HepG2 (cell line): Measurements from ENCODE around the gene TAMALIN. TPM values are rescaled to one million over a fixed set of nuclear protein-coding genes. Genes with fewer than 3 reads are reported as not detected.

Experiments used
- ATAC-seq: fragments of 200-7000 bp; cut with Tn5 transposase; 3 replicates; pipeline ENCODE4 v1.9.1; 2020; ENCODE audit warnings: mild to moderate bottlenecking, moderate library complexity
- BruUV-seq: library from RNA; stranded (reverse); fragments of 400-500 nt; replicated peaks from 2 replicates; lab custom pipeline; 2021; lab: Mats Ljungman, UMichigan
- CTCF ChIA-PET: fragments of 300-600 bp; formaldehyde crosslinking; extraction: SDS; loops from one replicate; lab custom pipeline; 2021; ENCODE audit warnings: low total read pairs, inconsistent platforms, low intra/inter-chr PET ratio; lab: Yijun Ruan, JAX
- POLR2A ChIA-PET: fragments of 350-600 bp; sonication (Branson Sonifier 250); formaldehyde crosslinking; loops from one replicate; lab custom pipeline; 2020; ENCODE audit warnings: antibody characterized with exemption, inconsistent platforms; lab: Yijun Ruan, JAX
- DNase-seq: peaks from one replicate; pipeline ENCODE4 v3.0.0-alpha.2; 2015; ENCODE audit warnings: low spot score
- FAIRE-seq: peaks from 3 replicates; lab custom pipeline; 2011; peaks lifted over from hg19 to GRCh38; lab: Jason Lieb, UNC
- H2AFZ ChIP-seq: one replicate; pipeline ENCODE4 v1.6.1; 2011; ENCODE audit warnings: low read length, inconsistent platforms
- H3K27ac ChIP-seq: fragments of 300-600 bp; 3 replicates; pipeline ENCODE4 v1.8.0; 2011; ENCODE audit warnings: mixed run types, mild to moderate bottlenecking, mixed read lengths, low read length, inconsistent platforms; ENCODE audit not compliant: insufficient read depth; ENCODE audit errors: extremely low read length
- H3K27me3 ChIP-seq, 2 experiments: fragments of 200-600 bp in 1 of 2; 2 replicates in 1 of 2; 3 replicates in 1 of 2; pipeline versions ENCODE4 v1.6.0 to v1.8.0; 2011; ENCODE audit warnings: low read length in 2 of 2, mild to moderate bottlenecking in 2 of 2, moderate library complexity in 2 of 2, inconsistent platforms in 1 of 2; ENCODE audit not compliant: insufficient read depth in 2 of 2, control insufficient read depth in 1 of 2
- H3K36me3 ChIP-seq, 2 experiments: fragments of 200-600 bp in 1 of 2; replicated peaks in 1 of 2; 2 replicates in 1 of 2; 3 replicates in 1 of 2; pipeline versions ENCODE4 v1.5.1 to v1.8.0; 2011; ENCODE audit warnings: low read length in 2 of 2, inconsistent platforms in 1 of 2; ENCODE audit not compliant: insufficient read depth in 2 of 2, control insufficient read depth in 1 of 2
- H3K4me1 ChIP-seq: 2 replicates; pipeline ENCODE4 v1.5.1; 2012; ENCODE audit warnings: low read length, inconsistent platforms; ENCODE audit not compliant: insufficient read depth
- H3K4me2 ChIP-seq: 2 replicates; pipeline ENCODE4 v1.6.0; 2011; ENCODE audit warnings: low read depth, low read length, inconsistent platforms
- H3K4me3 ChIP-seq, 3 experiments: fragments of 200-600 bp in 1 of 3; sonication (generic), shearing (Covaris generic) in 1 of 3; replicated peaks in 1 of 3; 2 replicates each; pipeline ENCODE4 v1.5.1; 2011 to 2016; ENCODE audit warnings: low read length in 3 of 3, inconsistent platforms in 2 of 3, low read depth in 2 of 3, mild to moderate bottlenecking in 2 of 3, control low read depth in 1 of 3, mixed read lengths in 1 of 3; ENCODE audit not compliant: insufficient read depth in 1 of 3
- H3K79me2 ChIP-seq: one replicate; pipeline ENCODE4 v1.6.1; 2011; ENCODE audit warnings: low read length, inconsistent platforms; ENCODE audit not compliant: insufficient read depth
- H3K9ac ChIP-seq: 2 replicates; pipeline ENCODE4 v1.6.0; 2011; ENCODE audit warnings: mild to moderate bottlenecking, low read depth, low read length, inconsistent platforms; ENCODE audit not compliant: insufficient read depth
- H3K9me3 ChIP-seq: 2 replicates; pipeline ENCODE4 v1.5.1; 2012; ENCODE audit warnings: mild to moderate bottlenecking, low read length
- H4K20me1 ChIP-seq: 2 replicates; pipeline ENCODE4 v1.6.0; 2011; ENCODE audit warnings: inconsistent platforms, mild to moderate bottlenecking, low read length, moderate library complexity; ENCODE audit not compliant: insufficient read depth
- HIC2 ChIP-seq: sonication (generic); formaldehyde crosslinking; IDR thresholded peaks from 2 replicates; pipeline ENCODE4 v1.9.0; 2022; ENCODE audit warnings: low read depth, missing genetic modification reagents
- HNF4G ChIP-seq, 2 experiments: sonication (generic) in 1 of 2; formaldehyde crosslinking in 1 of 2; IDR thresholded peaks; 2 replicates each; pipeline versions ENCODE4 v1.4.0 to v1.6.1; 2011 to 2020; ENCODE audit warnings: borderline replicate concordance in 2 of 2, low read depth in 2 of 2, mild to moderate bottlenecking in 2 of 2, low read length in 1 of 2, missing genetic modification reagents in 1 of 2, moderate library complexity in 1 of 2
- JUN ChIP-seq: sonication (generic); formaldehyde crosslinking; IDR thresholded peaks from 2 replicates; pipeline ENCODE4 v1.4.0; 2020; ENCODE audit warnings: mild to moderate bottlenecking, missing genetic modification reagents
- PAXIP1 ChIP-seq: sonication (generic); formaldehyde crosslinking; conservative IDR thresholded peaks from 2 replicates; pipeline ENCODE4 v1.4.0; 2020; ENCODE audit warnings: mild to moderate bottlenecking, missing genetic modification reagents, moderate library complexity
- PHF8 ChIP-seq: sonication (generic); formaldehyde crosslinking; IDR thresholded peaks from 2 replicates; pipeline ENCODE4 v1.5.0; 2020; ENCODE audit warnings: missing genetic modification reagents
- ZNF816 ChIP-seq: sonication (generic); formaldehyde crosslinking; IDR thresholded peaks from 2 replicates; pipeline ENCODE4 v1.8.0; 2022; ENCODE audit warnings: missing genetic modification reagents, mild to moderate bottlenecking, borderline replicate concordance
- WGBS: methylation state at CpG from one replicate; pipeline ENCODE4 v1.1.6; 2017; ENCODE audit warnings: low lambda C conversion rate; 5-methylcytosine and 5-hydroxymethylcytosine counted together
- in situ Hi-C: cut with HindIII; loops from 2 replicates; pipeline ENCODE4 v1.10.0; 2017; ENCODE audit warnings: low pct_unique_long_range_greater_than_20kb; ENCODE audit not compliant: extremely low pct_ligation_motif_present
- intact Hi-C: fragments of 100-400 bp; cut with micrococcal nuclease; formaldehyde crosslinking; loops from one replicate; pipeline ENCODE4 v1.10.0; 2022; ENCODE audit not compliant: unreplicated experiment
- polyA plus RNA-seq, 8 experiments: library from polyadenylated mRNA; depleted of rRNA in 3 of 8; stranded (reverse) in 7 of 8; unstranded in 1 of 8; fragments of >200 nt; fragmentation: Illumina TruSeq in 4 of 8; extraction: Trizol in 4 of 8; gene quantifications; 2 replicates each; pipeline versions ENCODE4 v1.2.1 to v1.2.3, GENCODE V29; 2011 to 2016; ENCODE audit warnings: low read depth in 4 of 8, missing spikeins in 1 of 8, mixed read lengths in 1 of 8; ENCODE audit not compliant: insufficient read depth in 1 of 8
- total RNA-seq, 5 experiments: library from RNA; depleted of rRNA; stranded (reverse); fragments of >200 nt; fragmentation: Illumina TruSeq; extraction: Trizol; gene quantifications; 2 replicates each; pipeline ENCODE4 v1.2.3, GENCODE V29; 2016; ENCODE audit warnings: low read depth in 1 of 5
- TF ChIP-seq, protein P1 (sequence below): sonication (generic); formaldehyde crosslinking; IDR thresholded peaks from 2 replicates; pipeline ENCODE4 v1.5.0; 2020; ENCODE audit warnings: mild to moderate bottlenecking, missing genetic modification reagents, borderline replicate concordance

TAMALIN gene
- total and polyA plus RNA-seq, 2 of the 13 experiments (the other 11 are each of a cell fraction or from before 2014, with no cell fraction given) = 2.9 to 10.9 TPM

GRCh38 chr12:52049688-52050087 lies 42.9 kb downstream of the TAMALIN start:
- in situ Hi-C loops (no loop called here), intact Hi-C loops (loop anchor here (2.0 kb wide), 2 partner anchors 13 to 21 kb away; no protein-coding TSS in a partner anchor)
- Histone ChIP-seq H4K20me1 (peaks cover 7% of the 10 kb centered on the region; the same call in 1 of the 2 replicates), H3K4me3 (no peak overlapping the region; a peak in 2 of 6 replicates), H2AFZ (no peak overlapping the region), H3K27me3 (no peaks in the 10 kb centered on the region; a peak in 1 of 5 replicates), H3K79me2 (peaks cover 21% of the 10 kb centered on the region), H3K9me3 (no peaks in the 10 kb centered on the region), H3K4me1 (peaks cover 62% of the 10 kb centered on the region), H3K9ac (peak overlapping the region; percentile 93; the same call in 1 of the 2 replicates), H3K36me3 (peaks cover 1 to 9% of the 10 kb centered on the region in 2 experiments; a peak in 2 of 5 replicates), H3K27ac (no peak overlapping the region), H3K4me2 (peak overlapping the region; percentile 100; the same call in 1 of the 2 replicates)
- ATAC-seq (no peak), FAIRE-seq (no peak), DNase-seq (no peak)
- WGBS = 91% methylated on average over 5 of the region's 5 CpGs
- no peak for TF ChIP-seq ZNF816 (CRISPR knock-in tag)
- no peak for TF ChIP-seq HNF4G (IDR thresholded peaks at IDR 0.05; ENCODE audit: borderline replicate concordance, low read depth, low read length)
- TF ChIP-seq HNF4G (CRISPR knock-in tag; IDR thresholded peaks at IDR 0.05; ENCODE audit: borderline replicate concordance, low read depth) = no peak
- no peak for TF ChIP-seq PHF8 (CRISPR knock-in tag)
- TF ChIP-seq PAXIP1 (CRISPR knock-in tag) = no peak
- TF ChIP-seq HIC2 (CRISPR knock-in tag) = no peak
- TF ChIP-seq, protein P1, sequence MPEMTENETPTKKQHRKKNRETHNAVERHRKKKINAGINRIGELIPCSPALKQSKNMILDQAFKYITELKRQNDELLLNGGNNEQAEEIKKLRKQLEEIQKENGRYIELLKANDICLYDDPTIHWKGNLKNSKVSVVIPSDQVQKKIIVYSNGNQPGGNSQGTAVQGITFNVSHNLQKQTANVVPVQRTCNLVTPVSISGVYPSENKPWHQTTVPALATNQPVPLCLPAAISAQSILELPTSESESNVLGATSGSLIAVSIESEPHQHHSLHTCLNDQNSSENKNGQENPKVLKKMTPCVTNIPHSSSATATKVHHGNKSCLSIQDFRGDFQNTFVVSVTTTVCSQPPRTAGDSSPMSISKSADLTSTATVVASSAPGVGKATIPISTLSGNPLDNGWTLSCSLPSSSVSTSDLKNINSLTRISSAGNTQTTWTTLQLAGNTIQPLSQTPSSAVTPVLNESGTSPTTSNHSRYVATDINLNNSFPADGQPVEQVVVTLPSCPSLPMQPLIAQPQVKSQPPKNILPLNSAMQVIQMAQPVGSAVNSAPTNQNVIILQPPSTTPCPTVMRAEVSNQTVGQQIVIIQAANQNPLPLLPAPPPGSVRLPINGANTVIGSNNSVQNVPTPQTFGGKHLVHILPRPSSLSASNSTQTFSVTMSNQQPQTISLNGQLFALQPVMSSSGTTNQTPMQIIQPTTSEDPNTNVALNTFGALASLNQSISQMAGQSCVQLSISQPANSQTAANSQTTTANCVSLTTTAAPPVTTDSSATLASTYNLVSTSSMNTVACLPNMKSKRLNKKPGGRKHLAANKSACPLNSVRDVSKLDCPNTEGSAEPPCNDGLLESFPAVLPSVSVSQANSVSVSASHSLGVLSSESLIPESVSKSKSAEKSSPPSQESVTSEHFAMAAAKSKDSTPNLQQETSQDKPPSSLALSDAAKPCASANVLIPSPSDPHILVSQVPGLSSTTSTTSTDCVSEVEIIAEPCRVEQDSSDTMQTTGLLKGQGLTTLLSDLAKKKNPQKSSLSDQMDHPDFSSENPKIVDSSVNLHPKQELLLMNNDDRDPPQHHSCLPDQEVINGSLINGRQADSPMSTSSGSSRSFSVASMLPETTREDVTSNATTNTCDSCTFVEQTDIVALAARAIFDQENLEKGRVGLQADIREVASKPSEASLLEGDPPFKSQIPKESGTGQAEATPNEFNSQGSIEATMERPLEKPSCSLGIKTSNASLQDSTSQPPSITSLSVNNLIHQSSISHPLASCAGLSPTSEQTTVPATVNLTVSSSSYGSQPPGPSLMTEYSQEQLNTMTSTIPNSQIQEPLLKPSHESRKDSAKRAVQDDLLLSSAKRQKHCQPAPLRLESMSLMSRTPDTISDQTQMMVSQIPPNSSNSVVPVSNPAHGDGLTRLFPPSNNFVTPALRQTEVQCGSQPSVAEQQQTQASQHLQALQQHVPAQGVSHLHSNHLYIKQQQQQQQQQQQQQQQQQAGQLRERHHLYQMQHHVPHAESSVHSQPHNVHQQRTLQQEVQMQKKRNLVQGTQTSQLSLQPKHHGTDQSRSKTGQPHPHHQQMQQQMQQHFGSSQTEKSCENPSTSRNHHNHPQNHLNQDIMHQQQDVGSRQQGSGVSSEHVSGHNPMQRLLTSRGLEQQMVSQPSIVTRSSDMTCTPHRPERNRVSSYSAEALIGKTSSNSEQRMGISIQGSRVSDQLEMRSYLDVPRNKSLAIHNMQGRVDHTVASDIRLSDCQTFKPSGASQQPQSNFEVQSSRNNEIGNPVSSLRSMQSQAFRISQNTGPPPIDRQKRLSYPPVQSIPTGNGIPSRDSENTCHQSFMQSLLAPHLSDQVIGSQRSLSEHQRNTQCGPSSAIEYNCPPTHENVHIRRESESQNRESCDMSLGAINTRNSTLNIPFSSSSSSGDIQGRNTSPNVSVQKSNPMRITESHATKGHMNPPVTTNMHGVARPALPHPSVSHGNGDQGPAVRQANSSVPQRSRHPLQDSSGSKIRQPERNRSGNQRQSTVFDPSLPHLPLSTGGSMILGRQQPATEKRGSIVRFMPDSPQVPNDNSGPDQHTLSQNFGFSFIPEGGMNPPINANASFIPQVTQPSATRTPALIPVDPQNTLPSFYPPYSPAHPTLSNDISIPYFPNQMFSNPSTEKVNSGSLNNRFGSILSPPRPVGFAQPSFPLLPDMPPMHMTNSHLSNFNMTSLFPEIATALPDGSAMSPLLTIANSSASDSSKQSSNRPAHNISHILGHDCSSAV = no peak
- TF ChIP-seq JUN (CRISPR knock-in tag) = no peak
- POLR2A ChIA-PET = interaction anchor here (2.4 kb wide), 1 partner anchor 17 kb away, joined by 34 read pairs; no protein-coding TSS in a partner anchor
- CTCF ChIA-PET = no interaction called here
- no TSS peak for BruUV-seq
